Naive thymus-derived CD8-positive, alpha-beta T cell (primary cell): Measurements from ENCODE around the gene EP400. TPM values are rescaled to one million over a fixed set of nuclear protein-coding genes. Genes with fewer than 3 reads are reported as not detected.
A peak's percentile ranks its signal among the peaks of the same experiment; 100 is the strongest.

Source experiments
- ATAC-seq, 2 donors: fragments of 150-1000 bp; cut with Tn5 transposase in 1 of 2; sonication (Bioruptor Pico), chemical (Tn5 transposase) in 1 of 2; 1 replicate in 1 of 2; 2 replicates in 1 of 2; pipeline ENCODE4 v1.10.0; 2021; ENCODE audit warnings: mild to moderate bottlenecking in 2 of 2, moderate library complexity in 2 of 2
- POLR2A ChIA-PET: fragments of 350-600 bp; sonication (Branson Sonifier 250); formaldehyde crosslinking; loops from one replicate; lab custom pipeline; 2021; ENCODE audit warnings: antibody characterized with exemption; lab: Charles Lee
- DNase-seq, 10 donors: peaks; one replicate each; pipeline versions ENCODE4 v3.0.0 to v3.0.0-alpha.2; 2020 to 2022
- H3K27ac Mint-ChIP-seq, 10 donors: one replicate each; pipeline ENCODE4 v1.8.0; 2020 to 2022; ENCODE audit warnings: mild to moderate bottlenecking in 10 of 10, mixed read lengths in 10 of 10, moderate library complexity in 4 of 10, inconsistent platforms in 1 of 10
- H3K27me3 Mint-ChIP-seq, 5 donors: one replicate each; pipeline ENCODE4 v1.8.0; 2021 to 2022; ENCODE audit warnings: mixed read lengths in 5 of 5
- H3K36me3 Mint-ChIP-seq, 3 donors: one replicate each; pipeline ENCODE4 v1.8.0; 2020 to 2022; ENCODE audit warnings: mixed read lengths in 3 of 3, mild to moderate bottlenecking in 2 of 3, inconsistent platforms in 1 of 3
- H3K4me1 Mint-ChIP-seq, 4 donors: one replicate each; pipeline ENCODE4 v1.8.0; 2021 to 2022; ENCODE audit warnings: mixed read lengths in 4 of 4
- H3K4me3 Mint-ChIP-seq, 10 donors: one replicate each; pipeline ENCODE4 v1.8.0; 2020 to 2022; ENCODE audit warnings: mild to moderate bottlenecking in 10 of 10, mixed read lengths in 10 of 10, moderate library complexity in 6 of 10, inconsistent platforms in 1 of 10
- H3K9me3 Mint-ChIP-seq, 9 donors: one replicate each; pipeline ENCODE4 v1.8.0; 2020 to 2022; ENCODE audit warnings: mixed read lengths in 9 of 9, mild to moderate bottlenecking in 3 of 9, inconsistent platforms in 1 of 9, moderate library complexity in 1 of 9
- polyA plus RNA-seq, 3 donors: library from polyadenylated mRNA; unstranded; fragments of 300-500 nt; fragmentation: Illumina TruSeq; gene quantifications; one replicate each; pipeline ENCODE4 v1.2.3, GENCODE V29; 2021
- total RNA-seq, 8 experiments: library from RNA in 2 of 8; stranded (reverse) in 2 of 8; gene quantifications; one replicate each; pipeline ENCODE4 v1.2.3 and lab custom pipeline; 2021 to 2026

The EP400 gene
- total and polyA plus RNA-seq, 5 experiments from 2014 or later, result 1.1 to 82.5 (median 3.4) TPM

- DNase-seq (peak in 1 of 10 donors; percentile 54), ATAC-seq (no peak)
- Mint-ChIP-seq H3K4me3 (no peak overlapping the region), H3K36me3 (peaks cover 0 to 8% (median 0%) of the 10 kb centered on the region in 3 donors), H3K4me1 (peaks cover 5 to 24% (median 11%) of the 10 kb centered on the region in 4 donors), H3K9me3 (no peaks in the 10 kb centered on the region), H3K27ac (no peak overlapping the region), H3K27me3 (no peaks in the 10 kb centered on the region)
- POLR2A ChIA-PET, result no interaction called here
These were observed 41.4 kb upstream of the EP400 start for GRCh38 chr12:131908092-131909080.

GRCh38 chr12:131909081-131909751 lies 40.5 kb upstream of the EP400 start:
- H3K27ac Mint-ChIP-seq, result no peak overlapping the region
- no peak overlapping the region for H3K4me3 Mint-ChIP-seq
- ATAC-seq (no peak), DNase-seq (no peak)
- POLR2A ChIA-PET, result no interaction called here
- H3K27me3 Mint-ChIP-seq, result no peaks in the 10 kb centered on the region
- peaks cover 3 to 16% (median 7%) of the 10 kb centered on the region in 4 donors for H3K4me1 Mint-ChIP-seq
- H3K36me3 Mint-ChIP-seq, result peaks cover 0 to 9% (median 0%) of the 10 kb centered on the region in 3 donors
- no peaks in the 10 kb centered on the region for H3K9me3 Mint-ChIP-seq

GRCh38 chr12:131909752-131910219 lies 40.0 kb upstream of the EP400 start:
- DNase-seq (no peak), ATAC-seq (no peak)
- Mint-ChIP-seq H3K36me3 (peaks cover 0 to 13% (median 0%) of the 10 kb centered on the region in 3 donors), H3K4me3 (no peak overlapping the region), H3K4me1 (peaks cover 3 to 11% (median 7%) of the 10 kb centered on the region in 4 donors), H3K27ac (no peak overlapping the region), H3K27me3 (no peaks in the 10 kb centered on the region), H3K9me3 (no peaks in the 10 kb centered on the region)
- POLR2A ChIA-PET, result interaction anchor here (0.6 kb wide), 1 partner anchor 13 kb away, joined by 3 read pairs; no protein-coding TSS in a partner anchor

- Mint-ChIP-seq H3K4me3 (no peak overlapping the region), H3K9me3 (no peaks in the 10 kb centered on the region), H3K27ac (peak overlapping the region in 1 of 10 donors; percentile 67), H3K4me1 (peaks cover 3 to 4% (median 4%) of the 10 kb centered on the region in 4 donors), H3K36me3 (peaks cover 0 to 13% (median 0%) of the 10 kb centered on the region in 3 donors), H3K27me3 (no peaks in the 10 kb centered on the region)
- POLR2A ChIA-PET, result interaction anchor here (0.6 kb wide), 1 partner anchor 14 kb away, joined by 3 read pairs; no protein-coding TSS in a partner anchor
- ATAC-seq (no peak), DNase-seq (no peak)
These were observed 39.3 kb upstream of the EP400 start for GRCh38 chr12:131910302-131911027.

GRCh38 chr12:131911028-131911650 lies 38.6 kb upstream of the EP400 start:
- ATAC-seq (no peak), DNase-seq (no peak)
- Mint-ChIP-seq H3K27ac (peak overlapping the region in 1 of 10 donors; percentile 37), H3K36me3 (peaks cover 0 to 13% (median 0%) of the 10 kb centered on the region in 3 donors), H3K4me3 (no peak overlapping the region), H3K4me1 (no peaks in the 10 kb centered on the region), H3K27me3 (no peaks in the 10 kb centered on the region), H3K9me3 (no peaks in the 10 kb centered on the region)
- POLR2A ChIA-PET, result no interaction called here

- Mint-ChIP-seq H3K9me3 (no peaks in the 10 kb centered on the region), H3K27ac (peak overlapping the region in 1 of 10 donors; percentile 40), H3K27me3 (no peaks in the 10 kb centered on the region), H3K4me3 (no peak overlapping the region), H3K4me1 (no peaks in the 10 kb centered on the region), H3K36me3 (peaks cover 0 to 13% (median 0%) of the 10 kb centered on the region in 3 donors)
- ATAC-seq, result no peak
- DNase-seq, result no peak
- POLR2A ChIA-PET, result interaction anchor here (1.4 kb wide), 1 partner anchor 9 kb away, joined by 4 read pairs; no protein-coding TSS in a partner anchor
These were observed 37.8 kb upstream of the EP400 start for GRCh38 chr12:131911851-131912477.

GRCh38 chr12:131912518-131913274 lies 37.0 kb upstream of the EP400 start:
- Mint-ChIP-seq H3K4me3 (no peak overlapping the region), H3K36me3 (peaks cover 0 to 13% (median 0%) of the 10 kb centered on the region in 3 donors), H3K4me1 (no peaks in the 10 kb centered on the region), H3K9me3 (no peaks in the 10 kb centered on the region), H3K27me3 (no peaks in the 10 kb centered on the region), H3K27ac (peak overlapping the region in 1 of 10 donors; percentile 40)
- DNase-seq (no peak), ATAC-seq (no peak)
- POLR2A ChIA-PET, result interaction anchor here (1.4 kb wide), 1 partner anchor 10 kb away, joined by 4 read pairs; no protein-coding TSS in a partner anchor

- Mint-ChIP-seq H3K4me1 (no peaks in the 10 kb centered on the region), H3K27me3 (no peaks in the 10 kb centered on the region), H3K36me3 (peaks cover 0 to 13% (median 0%) of the 10 kb centered on the region in 3 donors), H3K4me3 (no peak overlapping the region), H3K9me3 (no peaks in the 10 kb centered on the region), H3K27ac (no peak overlapping the region)
- ATAC-seq, result no peak
- POLR2A ChIA-PET, result no interaction called here
- no peak for DNase-seq
These were observed 36.1 kb upstream of the EP400 start for GRCh38 chr12:131913666-131914065.

- DNase-seq (no peak), ATAC-seq (no peak)
- Mint-ChIP-seq H3K9me3 (no peaks in the 10 kb centered on the region), H3K4me1 (no peaks in the 10 kb centered on the region), H3K27me3 (no peaks in the 10 kb centered on the region), H3K36me3 (peaks cover 0 to 10% (median 0%) of the 10 kb centered on the region in 3 donors), H3K27ac (no peak overlapping the region), H3K4me3 (no peak overlapping the region)
- POLR2A ChIA-PET, result no interaction called here
These were observed 35.5 kb upstream of the EP400 start for GRCh38 chr12:131914179-131914702.

GRCh38 chr12:131915000-131915689 lies 34.6 kb upstream of the EP400 start:
- ATAC-seq (no peak), DNase-seq (no peak)
- Mint-ChIP-seq H3K27ac (peak overlapping the region in 1 of 10 donors; percentile 40), H3K36me3 (peaks cover 0 to 10% (median 0%) of the 10 kb centered on the region in 3 donors), H3K27me3 (no peaks in the 10 kb centered on the region), H3K4me3 (no peak overlapping the region), H3K4me1 (no peaks in the 10 kb centered on the region), H3K9me3 (no peaks in the 10 kb centered on the region)
- POLR2A ChIA-PET, result no interaction called here
